ENCODE results near the gene IMPA2.

- TF ChIP-seq CTCF (conservative IDR thresholded peaks at IDR 0.05) (no peak), ZFX (IDR thresholded peaks at IDR 0.05) (no peak; the same call in 1 of the 2 replicates)
Measured at GRCh38 chr18:11946756-11947155, 34.6 kb upstream of the IMPA2 start.

Data from C4-2B (cell line).